Measurements from ENCODE around the gene SULT1A3.
"Not testable (repeated sequence)": the region's sequence is repeated elsewhere in the genome, so short reads cannot be mapped to it uniquely, and the experiment has no call there.

Gene SULT1A3

DNA sequence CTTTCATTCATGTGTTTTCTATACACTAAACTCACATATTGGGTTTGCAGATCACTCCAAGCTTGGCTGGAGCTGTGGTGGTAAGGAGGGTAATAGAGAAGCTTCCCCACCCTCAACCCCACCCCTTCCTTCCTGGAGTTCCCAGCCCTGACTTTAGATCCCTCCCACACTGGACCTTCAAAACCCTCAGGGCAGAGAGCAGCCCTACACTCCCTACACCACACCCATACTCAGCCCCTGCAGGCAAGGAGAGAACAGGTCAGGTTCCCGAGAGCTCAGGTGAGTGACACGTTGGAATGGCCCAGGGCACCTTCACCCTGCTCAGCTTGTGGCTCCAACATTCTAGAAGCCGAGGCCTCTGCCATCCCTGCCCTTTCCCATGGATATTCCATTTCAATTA is at the start of gene SULT1A3:
Gene SULT1A3, plus strand, starts transcription at position 207 of the 400 bp plus-strand sequence. CDS start 1,474 bp downstream, outside the sequence.
- not testable (repeated sequence) for DNase-seq (ENCODE audit: extremely low read depth in 1 of 2, low read depth in 1 of 2)

DNA sequence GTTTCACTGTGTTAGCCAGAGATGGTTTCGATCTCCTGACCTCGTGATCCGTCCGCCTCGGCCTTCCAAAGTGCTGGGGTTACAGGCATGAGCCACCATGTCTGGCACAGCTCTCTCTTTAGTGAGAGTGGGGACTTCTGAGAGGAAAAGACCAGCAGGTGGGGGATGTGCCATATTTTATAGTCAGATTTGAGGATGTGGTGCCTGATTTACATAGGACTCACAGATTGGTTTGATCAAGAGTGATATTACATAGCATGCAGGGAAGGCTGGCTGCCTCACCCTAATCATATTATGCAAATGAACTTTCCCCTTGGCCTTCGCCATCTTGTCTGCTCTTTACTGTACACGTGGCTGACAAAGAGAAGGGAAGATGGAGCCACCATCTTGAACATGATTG is 48.0 kb upstream of the SULT1A3 start:
- no peak for DNase-seq (ENCODE audit: extremely low read depth in 1 of 2, low read depth in 1 of 2)

DNA sequence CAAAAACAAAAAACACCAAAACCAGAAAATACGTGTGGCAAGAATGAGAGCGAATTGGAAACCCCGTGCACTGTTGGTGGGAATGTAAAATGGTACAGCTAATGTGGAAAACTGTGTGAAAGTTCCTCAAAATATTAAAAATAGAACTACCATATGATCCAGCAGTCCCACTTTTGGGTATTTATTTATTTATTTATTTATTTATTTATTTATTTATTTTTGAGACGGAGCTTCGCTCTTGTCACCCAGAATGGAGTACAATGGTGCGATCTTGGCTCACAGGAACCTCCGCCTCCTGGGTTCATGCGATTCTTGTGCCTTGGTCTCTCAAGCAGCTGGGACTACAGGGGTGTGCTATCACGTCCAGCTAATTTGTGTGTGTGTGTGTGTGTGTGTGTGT is 46.5 kb upstream of the SULT1A3 start:
- DNase-seq (ENCODE audit: extremely low read depth in 1 of 2, low read depth in 1 of 2) = no peak

DNA sequence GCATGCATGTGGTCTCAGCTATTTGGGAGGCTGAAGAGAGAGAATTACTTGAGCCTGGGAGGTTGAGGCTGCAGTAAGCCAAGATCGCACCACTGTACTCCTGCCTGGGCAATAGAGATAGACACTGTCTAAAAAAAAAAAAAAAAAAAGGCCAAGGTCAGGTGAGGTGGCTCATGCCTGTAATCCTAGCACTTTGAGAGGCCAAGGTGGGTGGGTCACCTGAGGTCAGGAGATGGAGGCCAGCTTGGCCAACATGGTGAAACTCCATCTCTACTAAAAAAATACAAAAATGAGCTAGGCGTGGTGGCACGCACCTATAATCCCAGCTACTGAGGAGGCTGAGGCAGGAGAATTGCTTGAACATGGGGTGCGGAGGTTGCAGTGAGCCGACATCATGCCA is 43.9 kb upstream of the SULT1A3 start:
- DNase-seq (ENCODE audit: extremely low read depth in 1 of 2, low read depth in 1 of 2) = no peak

DNA sequence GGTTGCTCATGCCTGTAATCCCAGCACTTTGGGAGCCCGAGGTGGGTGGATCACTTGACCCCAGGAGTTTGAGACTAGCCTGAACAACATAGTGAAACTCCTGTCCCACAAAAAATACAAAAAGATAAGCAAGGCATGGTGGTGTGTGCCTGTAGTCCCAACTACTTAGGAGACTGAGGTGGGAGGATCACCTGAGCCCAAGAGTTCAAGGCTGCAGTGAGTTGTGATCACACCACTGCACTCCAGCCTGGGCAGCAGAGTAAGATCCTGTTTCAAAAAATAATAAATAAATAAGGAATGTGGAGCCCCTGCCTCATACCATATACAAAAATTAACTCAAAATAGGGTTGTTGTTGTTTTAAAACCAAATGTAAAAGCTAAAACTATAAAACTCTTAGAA is 41.8 kb upstream of the SULT1A3 start:
- DNase-seq (ENCODE audit: extremely low read depth in 1 of 2, low read depth in 1 of 2) = no peak

DNA sequence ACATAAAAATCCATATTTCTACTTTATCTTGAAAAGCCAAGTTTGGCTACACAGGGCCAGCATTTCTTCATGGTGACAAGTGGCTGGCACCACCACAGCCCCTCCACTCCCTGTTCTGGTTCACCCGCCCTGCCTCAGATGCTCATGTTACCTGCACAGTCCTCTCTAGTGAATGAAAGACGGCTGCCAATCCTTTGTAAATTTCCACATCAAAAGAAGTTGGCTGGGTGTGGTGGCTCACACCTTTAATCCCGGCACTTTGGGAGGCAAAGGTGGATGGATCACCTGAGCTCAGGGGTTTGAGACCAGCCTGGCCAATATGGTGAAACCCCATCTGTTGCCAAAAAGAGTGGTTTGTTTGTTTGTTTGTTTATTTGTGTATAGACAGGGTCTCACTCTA is 35.5 kb upstream of the SULT1A3 start:
- DNase-seq (ENCODE audit: extremely low read depth in 1 of 2, low read depth in 1 of 2) = no peak

DNA sequence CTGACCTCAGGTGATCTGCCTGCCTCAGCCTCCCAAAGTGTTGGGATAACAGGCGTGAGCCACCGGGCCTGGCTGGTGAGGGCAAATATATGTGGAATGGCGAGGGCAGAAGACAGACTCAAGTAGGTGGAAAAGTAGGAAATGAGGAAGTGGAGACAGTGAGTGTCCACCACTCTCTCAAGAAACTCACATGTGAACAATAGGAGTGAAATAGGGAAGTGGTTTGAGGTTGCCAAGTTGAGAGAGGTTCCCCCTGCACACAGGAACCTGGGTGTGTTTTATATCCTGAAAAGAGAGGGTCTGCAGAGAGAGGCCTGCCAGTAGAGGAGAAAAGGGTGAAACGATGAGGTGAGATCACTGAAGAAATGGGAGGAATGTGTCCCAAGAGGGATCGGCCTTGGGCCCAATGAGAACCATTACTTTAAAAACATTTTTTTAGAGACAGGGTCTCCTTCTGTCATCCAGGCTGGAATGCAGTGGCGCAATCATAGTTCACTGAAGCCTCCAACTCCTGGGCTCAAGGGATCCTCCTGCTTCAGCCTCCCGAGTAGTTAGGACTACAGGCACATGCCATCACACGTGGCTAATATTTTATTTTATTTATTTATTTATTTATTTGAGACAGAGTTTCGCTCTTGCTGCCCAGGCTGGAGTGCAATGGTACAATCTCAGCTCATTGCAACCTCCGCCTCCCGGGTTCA is 32.7 kb upstream of the SULT1A3 start:
- no peak for DNase-seq (ENCODE audit: extremely low read depth in 1 of 2, low read depth in 1 of 2)

- DNase-seq (ENCODE audit: extremely low read depth in 1 of 2, low read depth in 1 of 2) = not testable (repeated sequence)
Observed at GRCh38 chr16:30168746-30169145, 30.3 kb upstream of the SULT1A3 start.

- DNase-seq (ENCODE audit: extremely low read depth in 1 of 2, low read depth in 1 of 2) = not testable (repeated sequence)
Observed at GRCh38 chr16:30169416-30169815, 29.6 kb upstream of the SULT1A3 start.

DNA sequence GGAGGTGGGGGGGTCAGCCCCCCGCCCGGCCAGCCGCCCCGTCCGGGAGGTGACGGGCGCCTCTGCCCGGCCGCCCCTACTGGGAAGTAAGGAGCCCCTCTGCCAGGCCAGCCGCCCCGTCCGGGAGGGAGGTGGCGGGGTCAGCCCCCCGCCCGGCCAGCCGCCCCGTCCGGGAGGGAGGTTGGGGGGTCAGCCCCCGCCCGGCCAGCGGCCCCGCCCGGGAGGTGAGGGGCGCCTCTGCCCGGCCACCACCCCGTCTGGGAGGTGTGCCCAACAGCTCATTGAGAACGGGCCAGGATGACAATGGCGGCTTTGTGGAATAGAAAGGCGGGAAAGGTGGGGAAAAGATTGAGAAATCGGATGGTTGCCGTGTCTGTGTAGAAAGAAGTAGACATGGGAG is 28.9 kb upstream of the SULT1A3 start:
- not testable (repeated sequence) for DNase-seq (ENCODE audit: extremely low read depth in 1 of 2, low read depth in 1 of 2)

GRCh38 chr16:30173054-30173453 is 26.0 kb upstream of the SULT1A3 start:
- DNase-seq (ENCODE audit: extremely low read depth in 1 of 2, low read depth in 1 of 2) = no peak

- not testable (repeated sequence) for DNase-seq (ENCODE audit: extremely low read depth in 1 of 2, low read depth in 1 of 2)
Observed at GRCh38 chr16:30176876-30177275, 22.2 kb upstream of the SULT1A3 start.

DNA sequence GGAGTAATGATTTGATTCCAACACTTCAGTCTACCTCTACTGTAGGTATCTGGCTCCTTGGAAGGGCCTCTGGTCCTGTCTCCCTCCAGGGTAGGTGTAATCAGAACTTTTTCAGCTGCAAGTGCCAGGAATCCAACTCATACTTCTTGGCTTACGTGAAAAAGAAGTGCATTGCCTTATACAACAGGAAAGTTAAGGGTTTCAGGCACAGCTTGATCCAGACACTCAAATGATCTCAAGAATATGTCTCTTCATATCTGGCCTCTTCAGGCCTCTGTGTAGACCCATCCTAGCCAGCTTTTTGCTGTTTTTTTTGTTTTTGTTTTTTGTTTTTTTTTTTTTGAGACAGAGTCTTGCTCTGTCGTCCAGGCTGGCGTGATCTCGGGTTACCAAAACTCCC is 19.9 kb upstream of the SULT1A3 start:
- no peak for DNase-seq (ENCODE audit: extremely low read depth in 1 of 2, low read depth in 1 of 2)

- DNase-seq (ENCODE audit: extremely low read depth in 1 of 2, low read depth in 1 of 2) = no peak
Observed at GRCh38 chr16:30179931-30180330, 19.1 kb upstream of the SULT1A3 start.

DNA sequence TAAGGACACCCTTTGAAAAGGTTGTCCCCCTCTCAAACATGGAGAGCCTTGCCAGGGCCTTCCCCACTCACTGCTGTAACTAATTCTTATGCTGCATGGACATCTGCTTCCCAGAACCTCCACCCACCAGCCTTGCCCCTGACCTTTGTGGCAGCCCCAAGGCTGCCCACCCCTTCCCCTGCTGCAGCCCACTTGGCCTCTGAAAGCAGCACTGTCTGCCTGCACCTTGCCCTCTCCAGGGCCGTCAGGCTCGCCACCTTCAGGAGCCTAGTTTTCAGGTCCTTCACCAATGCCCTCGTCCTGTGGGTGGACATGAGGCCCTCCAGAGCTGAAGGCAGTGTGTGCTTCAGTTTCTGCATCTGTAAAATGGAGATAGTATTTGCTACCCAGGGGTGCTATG is 18.3 kb upstream of the SULT1A3 start:
- no peak for DNase-seq (ENCODE audit: extremely low read depth in 1 of 2, low read depth in 1 of 2)

GRCh38 chr16:30183233-30184095 is 15.6 kb upstream of the SULT1A3 start, which contains the start of gene CORO1A:
TSS of gene CORO1A (plus strand) at chr16:30183602. CDS start at chr16:30185210, 1,608 bp downstream.
- DNase-seq (ENCODE audit: extremely low read depth in 1 of 2, low read depth in 1 of 2) = peak in 1 of 2 donors; percentile 74

DNA sequence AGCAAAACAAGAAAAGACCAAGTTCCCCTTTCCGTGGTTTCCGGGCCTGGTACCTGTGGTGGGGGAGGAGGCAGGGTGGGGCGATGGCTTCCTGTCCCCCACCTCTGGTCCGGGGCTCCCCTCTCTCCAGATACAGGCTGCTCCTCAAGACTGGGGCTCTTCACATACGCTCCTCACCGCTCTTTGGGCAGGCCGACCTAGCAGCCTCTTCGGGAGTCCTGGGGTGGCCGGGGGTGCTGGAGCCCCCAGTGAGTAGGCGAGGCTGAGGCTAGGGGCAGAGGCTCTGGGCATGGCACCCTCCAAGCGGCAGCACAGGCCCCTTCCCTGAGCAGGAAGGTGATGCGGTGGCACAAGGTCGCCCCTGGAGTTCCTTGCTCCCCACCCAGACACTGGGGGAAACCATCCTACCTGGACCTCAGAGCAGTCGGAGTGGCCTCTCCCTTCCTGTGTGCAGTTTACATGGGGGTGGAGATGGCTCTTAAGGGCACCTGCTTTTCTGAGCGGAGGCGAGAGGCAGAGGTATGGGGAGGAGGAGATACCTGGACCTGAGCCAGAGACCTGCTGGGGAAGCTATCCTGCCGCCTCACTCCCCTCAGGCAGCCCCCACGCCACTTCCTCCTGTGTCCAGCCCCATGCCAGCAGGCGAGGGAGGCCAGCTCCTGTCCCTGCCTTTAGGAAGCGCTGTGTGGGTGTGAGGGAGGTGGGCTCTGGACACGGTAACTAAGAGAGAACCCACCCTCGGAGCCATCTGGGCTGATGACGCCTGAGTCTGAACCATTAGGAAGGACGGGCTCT is 14.8 kb upstream of the SULT1A3 start:
- DNase-seq (ENCODE audit: extremely low read depth in 1 of 2, low read depth in 1 of 2) = peak in 1 of 2 donors; percentile 59

- DNase-seq (ENCODE audit: extremely low read depth in 1 of 2, low read depth in 1 of 2) = peak in 1 of 2 donors; percentile 6
Observed at GRCh38 chr16:30184891-30185682, 14.0 kb upstream of the SULT1A3 start.

GRCh38 chr16:30185683-30186421 is 13.2 kb upstream of the SULT1A3 start:
- peak; percentile 60 to 67 for DNase-seq (ENCODE audit: extremely low read depth in 1 of 2, low read depth in 1 of 2)

- no peak for DNase-seq (ENCODE audit: extremely low read depth in 1 of 2, low read depth in 1 of 2)
Observed at GRCh38 chr16:30186444-30186781, 12.6 kb upstream of the SULT1A3 start.

Measured in activated CD8-positive, alpha-beta memory T cell treated with anti-CD3 and anti-CD28 coated beads for 1 hour (primary cell).